ENCODE results near the gene SHBG.

GRCh38 chr17:7590743-7591142, 39.2 kb upstream of the SHBG start:
- no peak for TF ChIP-seq CTCF (IDR thresholded peaks at IDR 0.05)
- no peak for TF ChIP-seq POLR2A (IDR thresholded peaks at IDR 0.05)

All from thyroid gland (tissue), 4 donors.